HEK293 (cell line): ENCODE results near the gene ANKRD44.

ENCODE experiments used
- ATF2 ChIP-seq: fragments of 450-650 bp; formaldehyde crosslinking; IDR thresholded peaks from 2 replicates; pipeline ENCODE4 v1.5.1; 2016; ENCODE audit warnings: missing biosample characterization, missing genetic modification characterization, low read depth
- SCRT1 ChIP-seq: fragments of 450-650 bp; formaldehyde crosslinking; IDR thresholded peaks from 2 replicates; pipeline ENCODE4 v1.5.1; 2016; ENCODE audit warnings: missing biosample characterization, missing genetic modification characterization, borderline replicate concordance
- YY1 ChIP-seq: fragments of 450-650 bp; formaldehyde crosslinking; IDR thresholded peaks from 2 replicates; pipeline ENCODE4 v1.5.1; 2018; ENCODE audit warnings: missing biosample characterization, missing genetic modification characterization
- ZBTB11 ChIP-seq: fragments of 450-650 bp; formaldehyde crosslinking; conservative IDR thresholded peaks from 2 replicates; pipeline ENCODE4 v1.5.1; 2016; ENCODE audit warnings: low read depth, missing biosample characterization, missing genetic modification characterization
- ZNF211 ChIP-seq: fragments of 450-650 bp; formaldehyde crosslinking; IDR thresholded peaks from 2 replicates; pipeline ENCODE4 v1.5.1; 2016; ENCODE audit warnings: low read depth, missing biosample characterization, missing genetic modification characterization
- ZNF280D ChIP-seq: fragments of 450-650 bp; formaldehyde crosslinking; IDR thresholded peaks from 2 replicates; pipeline ENCODE4 v1.5.1; 2016; ENCODE audit warnings: missing biosample characterization, missing genetic modification characterization
- ZNF580 ChIP-seq: fragments of 450-650 bp; formaldehyde crosslinking; IDR thresholded peaks from 2 replicates; pipeline ENCODE4 v1.5.1; 2016; ENCODE audit warnings: missing biosample characterization, missing genetic modification characterization
- ZNF639 ChIP-seq: fragments of 450-650 bp; formaldehyde crosslinking; IDR thresholded peaks from 2 replicates; pipeline ENCODE4 v1.5.1; 2016; ENCODE audit warnings: missing biosample characterization, missing genetic modification characterization
- ZNF660 ChIP-seq: fragments of 450-650 bp; IDR thresholded peaks from 2 replicates; pipeline ENCODE4 v1.5.1; 2018; ENCODE audit warnings: missing biosample characterization, mild to moderate bottlenecking, missing genetic modification characterization
- ZNF776 ChIP-seq: fragments of 450-650 bp; formaldehyde crosslinking; IDR thresholded peaks from 2 replicates; pipeline ENCODE4 v1.5.0; 2017; ENCODE audit warnings: missing biosample characterization, missing genetic modification characterization, borderline replicate concordance
- ZNF791 ChIP-seq: fragments of 450-650 bp; formaldehyde crosslinking; IDR thresholded peaks from 2 replicates; pipeline ENCODE4 v1.5.1; 2016; ENCODE audit warnings: missing biosample characterization, missing genetic modification characterization
- ZNF837 ChIP-seq: fragments of 450-650 bp; formaldehyde crosslinking; IDR thresholded peaks from 2 replicates; pipeline ENCODE4 v1.5.1; 2016; ENCODE audit warnings: missing biosample characterization, missing genetic modification characterization
- TF ChIP-seq, protein P1 (sequence below): fragments of 450-650 bp; formaldehyde crosslinking; IDR thresholded peaks from 2 replicates; pipeline ENCODE4 v1.5.1; 2016; ENCODE audit warnings: missing biosample characterization, missing genetic modification characterization

DNA sequence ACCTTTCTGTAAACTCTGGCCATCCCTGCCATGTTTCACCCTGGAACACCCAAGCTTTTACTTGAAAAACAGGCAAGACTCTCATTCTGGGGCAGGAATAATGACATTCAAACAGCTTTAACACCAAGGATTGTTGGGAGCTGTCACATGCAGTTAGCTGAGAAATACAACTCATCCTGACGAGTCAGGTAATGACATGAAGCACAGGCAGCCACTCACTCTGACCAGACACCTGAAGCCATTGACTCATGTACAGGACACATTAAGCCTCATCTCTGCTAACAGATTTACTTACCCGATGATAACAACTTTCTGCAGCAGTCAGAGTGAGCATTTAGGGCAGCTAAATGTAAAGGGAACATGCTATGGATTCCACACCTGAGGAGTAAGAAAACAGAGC, 220.9 kb downstream of the ANKRD44 start:
- TF ChIP-seq, protein P1, sequence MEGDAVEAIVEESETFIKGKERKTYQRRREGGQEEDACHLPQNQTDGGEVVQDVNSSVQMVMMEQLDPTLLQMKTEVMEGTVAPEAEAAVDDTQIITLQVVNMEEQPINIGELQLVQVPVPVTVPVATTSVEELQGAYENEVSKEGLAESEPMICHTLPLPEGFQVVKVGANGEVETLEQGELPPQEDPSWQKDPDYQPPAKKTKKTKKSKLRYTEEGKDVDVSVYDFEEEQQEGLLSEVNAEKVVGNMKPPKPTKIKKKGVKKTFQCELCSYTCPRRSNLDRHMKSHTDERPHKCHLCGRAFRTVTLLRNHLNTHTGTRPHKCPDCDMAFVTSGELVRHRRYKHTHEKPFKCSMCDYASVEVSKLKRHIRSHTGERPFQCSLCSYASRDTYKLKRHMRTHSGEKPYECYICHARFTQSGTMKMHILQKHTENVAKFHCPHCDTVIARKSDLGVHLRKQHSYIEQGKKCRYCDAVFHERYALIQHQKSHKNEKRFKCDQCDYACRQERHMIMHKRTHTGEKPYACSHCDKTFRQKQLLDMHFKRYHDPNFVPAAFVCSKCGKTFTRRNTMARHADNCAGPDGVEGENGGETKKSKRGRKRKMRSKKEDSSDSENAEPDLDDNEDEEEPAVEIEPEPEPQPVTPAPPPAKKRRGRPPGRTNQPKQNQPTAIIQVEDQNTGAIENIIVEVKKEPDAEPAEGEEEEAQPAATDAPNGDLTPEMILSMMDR = no peak
- TF ChIP-seq ATF2 (tag by site-specific recombination) (no peak), ZNF280D (tag by site-specific recombination) (no peak), YY1 (tag by site-specific recombination) (no peak), SCRT1 (tag by site-specific recombination) (no peak), ZNF211 (no peak), ZNF580 (tag by site-specific recombination) (no peak), ZNF660 (tag by site-specific recombination) (no peak), ZBTB11 (tag by site-specific recombination) (no peak), ZNF639 (tag by site-specific recombination) (no peak), ZNF776 (no peak), ZNF791 (tag by site-specific recombination) (no peak), ZNF837 (tag by site-specific recombination) (no peak)
